Liver (tissue), 9 donors: ENCODE measurements around the gene USP49. TPM values are rescaled to one million over a fixed set of nuclear protein-coding genes. Genes with fewer than 3 reads are reported as not detected.

ENCODE experiments used
- DNase-seq: peaks from one replicate; pipeline ENCODE4 v3.0.0-alpha.2; 2017; ENCODE audit warnings: low spot score
- H3K27ac ChIP-seq, 2 donors: one replicate each; pipeline ENCODE4 v1.7.0; 2013; ENCODE audit warnings: inconsistent platforms in 2 of 2, low read length in 2 of 2, control low read depth in 1 of 2, low read depth in 1 of 2, mild to moderate bottlenecking in 1 of 2
- H3K27me3 ChIP-seq, 4 donors: one replicate each; pipeline versions ENCODE4 v1.6.1 to v1.7.0; 2013; ENCODE audit warnings: low read length in 3 of 4, inconsistent platforms in 1 of 4, mild to moderate bottlenecking in 1 of 4, moderate library complexity in 1 of 4; ENCODE audit not compliant: control insufficient read depth in 4 of 4, insufficient read depth in 4 of 4
- H3K36me3 ChIP-seq, 4 donors: one replicate each; pipeline versions ENCODE4 v1.6.1 to v1.7.0; 2013; ENCODE audit warnings: low read length in 3 of 4, mild to moderate bottlenecking in 3 of 4, low read depth in 1 of 4, moderate library complexity in 1 of 4; ENCODE audit not compliant: control insufficient read depth in 4 of 4, insufficient read depth in 3 of 4
- H3K4me1 ChIP-seq, 4 donors: one replicate each; pipeline versions ENCODE4 v1.6.1 to v1.7.0; 2013; ENCODE audit warnings: low read length in 3 of 4, mild to moderate bottlenecking in 3 of 4, moderate library complexity in 1 of 4; ENCODE audit not compliant: control insufficient read depth in 4 of 4, insufficient read depth in 4 of 4
- H3K4me3 ChIP-seq, 3 donors: one replicate each; pipeline versions ENCODE4 v1.6.1 to v1.7.0; 2013; ENCODE audit warnings: low read length in 3 of 3, control low read depth in 1 of 3, low read depth in 1 of 3, mild to moderate bottlenecking in 1 of 3
- H3K9ac ChIP-seq, 2 donors: one replicate each; pipeline ENCODE4 v1.7.0; 2013; ENCODE audit warnings: low read length in 2 of 2, mild to moderate bottlenecking in 2 of 2, moderate library complexity in 2 of 2, control low read depth in 1 of 2, low read depth in 1 of 2
- H3K9me3 ChIP-seq, 4 donors: one replicate each; pipeline versions ENCODE4 v1.6.1 to v1.7.0; 2013; ENCODE audit warnings: low read length in 3 of 4; ENCODE audit not compliant: control insufficient read depth in 4 of 4
- FOXA2 ChIP-seq: IDR thresholded peaks from 2 replicates; pipeline ENCODE4 v1.6.1; 2016; ENCODE audit warnings: antibody characterized with exemption
- GABPA ChIP-seq, 2 donors: IDR thresholded peaks in 1 of 2; conservative IDR thresholded peaks in 1 of 2; 2 replicates each; pipeline ENCODE4 v1.6.1; 2016; ENCODE audit warnings: antibody characterized with exemption in 2 of 2, mild to moderate bottlenecking in 1 of 2, moderate library complexity in 1 of 2
- HNF4A ChIP-seq, 2 donors: conservative IDR thresholded peaks; 2 replicates each; pipeline ENCODE4 v1.6.1; 2016; ENCODE audit warnings: antibody characterized with exemption in 2 of 2, mild to moderate bottlenecking in 2 of 2
- HNF4G ChIP-seq: IDR thresholded peaks from 2 replicates; pipeline ENCODE4 v1.6.1; 2016; ENCODE audit warnings: antibody characterized with exemption
- JUND ChIP-seq, 2 donors: IDR thresholded peaks; 2 replicates each; pipeline ENCODE4 v1.6.1; 2016; ENCODE audit warnings: antibody characterized with exemption in 2 of 2
- RAD21 ChIP-seq, 2 donors: IDR thresholded peaks; 2 replicates each; pipeline ENCODE4 v1.6.1; 2016; ENCODE audit warnings: antibody characterized with exemption in 2 of 2, mild to moderate bottlenecking in 2 of 2
- RXRA ChIP-seq, 2 donors: IDR thresholded peaks; 2 replicates each; pipeline ENCODE4 v1.6.1; 2017 to 2018; ENCODE audit warnings: antibody characterized with exemption in 2 of 2, mild to moderate bottlenecking in 1 of 2
- SP1 ChIP-seq: IDR thresholded peaks from 2 replicates; pipeline ENCODE4 v1.6.1; 2018; ENCODE audit warnings: antibody characterized with exemption, mild to moderate bottlenecking
- TAF1 ChIP-seq: conservative IDR thresholded peaks from 2 replicates; pipeline ENCODE4 v1.6.1; 2016; ENCODE audit warnings: antibody characterized with exemption, mild to moderate bottlenecking
- YY1 ChIP-seq: IDR thresholded peaks from 2 replicates; pipeline ENCODE4 v1.6.1; 2016; ENCODE audit warnings: antibody characterized with exemption, mild to moderate bottlenecking
- WGBS: extraction: QIAGEN DNeasy Blood & Tissue Kit; methylation state at CpG from one replicate; pipeline ENCODE4 v1.1.7; 2013; 5-methylcytosine and 5-hydroxymethylcytosine counted together
- polyA plus RNA-seq, 2 donors: library from polyadenylated mRNA; stranded (reverse) in 1 of 2; unstranded in 1 of 2; fragments of 200-250 nt in 1 of 2; fragments of >200 nt in 1 of 2; fragmentation: Nextera tagmentation in 1 of 2; extraction: Ambion mirVana in 1 of 2; gene quantifications; one replicate each; pipeline versions ENCODE4 v1.2.1 to v1.2.3, GENCODE V29; 2013 to 2015
- total RNA-seq, 2 donors: library from RNA; depleted of rRNA; stranded (reverse); fragments of >200 nt; gene quantifications; one replicate each; pipeline ENCODE4 v1.2.3, GENCODE V29; 2014
- TF ChIP-seq, protein P1 (sequence below): IDR thresholded peaks from 2 replicates; pipeline ENCODE4 v1.6.1; 2016; ENCODE audit warnings: antibody characterized with exemption, mild to moderate bottlenecking
- TF ChIP-seq, protein P2 (sequence below): IDR thresholded peaks from 2 replicates; pipeline ENCODE4 v1.6.1; 2016; ENCODE audit warnings: antibody characterized with exemption
- TF ChIP-seq, protein P3 (sequence below): IDR thresholded peaks from 2 replicates; pipeline ENCODE4 v1.6.1; 2016; ENCODE audit warnings: antibody characterized with exemption
- TF ChIP-seq, protein P4 (sequence below): fragments of 150-350 bp; IDR thresholded peaks from 2 replicates; pipeline ENCODE4 v1.5.1; 2017; ENCODE audit warnings: improper control_type of control experiment, low read depth, low read length; ENCODE audit not compliant: missing input control
- TF ChIP-seq, protein P5 (sequence below): IDR thresholded peaks from 2 replicates; pipeline ENCODE4 v1.6.1; 2016; ENCODE audit warnings: antibody characterized with exemption
- donor health status: healthy.
- donor health status: healthy.
- donor health status: healthy.
- donor health status: healthy.
- donor health status: healthy.

USP49 gene
- total and polyA plus RNA-seq, 4 donors: 0.33 to 3.4 (median 1.1) TPM

DNA sequence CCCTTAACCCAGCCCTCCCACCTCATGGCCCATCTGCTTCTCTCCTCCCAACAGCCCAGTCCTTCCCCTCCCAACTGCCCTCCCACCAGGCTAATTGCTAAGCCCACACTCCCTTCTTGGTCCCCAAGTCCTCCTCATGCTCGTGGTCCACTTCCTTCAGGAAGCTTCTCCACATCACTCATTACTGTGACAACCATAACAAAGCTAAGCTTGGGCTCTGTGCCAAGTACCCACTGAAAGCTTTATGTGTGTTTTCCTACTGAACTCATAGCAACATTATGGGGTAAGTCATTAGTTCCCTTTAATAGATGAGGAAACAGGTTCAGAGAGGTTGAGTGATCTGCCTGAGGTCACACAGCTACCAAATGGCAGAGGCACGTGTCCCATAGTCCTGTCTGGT, 131.7 kb downstream of the USP49 start:
- DNase-seq: no peak
- H3K4me3 ChIP-seq: no peak overlapping the region
- no peaks in the 10 kb centered on the region for H3K36me3 ChIP-seq
- no peaks in the 10 kb centered on the region for H3K27me3 ChIP-seq
- TF ChIP-seq, protein P1, sequence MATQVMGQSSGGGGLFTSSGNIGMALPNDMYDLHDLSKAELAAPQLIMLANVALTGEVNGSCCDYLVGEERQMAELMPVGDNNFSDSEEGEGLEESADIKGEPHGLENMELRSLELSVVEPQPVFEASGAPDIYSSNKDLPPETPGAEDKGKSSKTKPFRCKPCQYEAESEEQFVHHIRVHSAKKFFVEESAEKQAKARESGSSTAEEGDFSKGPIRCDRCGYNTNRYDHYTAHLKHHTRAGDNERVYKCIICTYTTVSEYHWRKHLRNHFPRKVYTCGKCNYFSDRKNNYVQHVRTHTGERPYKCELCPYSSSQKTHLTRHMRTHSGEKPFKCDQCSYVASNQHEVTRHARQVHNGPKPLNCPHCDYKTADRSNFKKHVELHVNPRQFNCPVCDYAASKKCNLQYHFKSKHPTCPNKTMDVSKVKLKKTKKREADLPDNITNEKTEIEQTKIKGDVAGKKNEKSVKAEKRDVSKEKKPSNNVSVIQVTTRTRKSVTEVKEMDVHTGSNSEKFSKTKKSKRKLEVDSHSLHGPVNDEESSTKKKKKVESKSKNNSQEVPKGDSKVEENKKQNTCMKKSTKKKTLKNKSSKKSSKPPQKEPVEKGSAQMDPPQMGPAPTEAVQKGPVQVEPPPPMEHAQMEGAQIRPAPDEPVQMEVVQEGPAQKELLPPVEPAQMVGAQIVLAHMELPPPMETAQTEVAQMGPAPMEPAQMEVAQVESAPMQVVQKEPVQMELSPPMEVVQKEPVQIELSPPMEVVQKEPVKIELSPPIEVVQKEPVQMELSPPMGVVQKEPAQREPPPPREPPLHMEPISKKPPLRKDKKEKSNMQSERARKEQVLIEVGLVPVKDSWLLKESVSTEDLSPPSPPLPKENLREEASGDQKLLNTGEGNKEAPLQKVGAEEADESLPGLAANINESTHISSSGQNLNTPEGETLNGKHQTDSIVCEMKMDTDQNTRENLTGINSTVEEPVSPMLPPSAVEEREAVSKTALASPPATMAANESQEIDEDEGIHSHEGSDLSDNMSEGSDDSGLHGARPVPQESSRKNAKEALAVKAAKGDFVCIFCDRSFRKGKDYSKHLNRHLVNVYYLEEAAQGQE: no peak
- no peak for TF ChIP-seq RAD21 (IDR thresholded peaks at IDR 0.05)
- TF ChIP-seq TAF1: no peak
- TF ChIP-seq GABPA (IDR thresholded peaks at IDR 0.05 in 1 of 2, conservative IDR thresholded peaks at IDR 0.05 in 1 of 2): no peak
- no peak for TF ChIP-seq HNF4G
- no peak for TF ChIP-seq YY1
- TF ChIP-seq FOXA2: no peak
- TF ChIP-seq, protein P2, sequence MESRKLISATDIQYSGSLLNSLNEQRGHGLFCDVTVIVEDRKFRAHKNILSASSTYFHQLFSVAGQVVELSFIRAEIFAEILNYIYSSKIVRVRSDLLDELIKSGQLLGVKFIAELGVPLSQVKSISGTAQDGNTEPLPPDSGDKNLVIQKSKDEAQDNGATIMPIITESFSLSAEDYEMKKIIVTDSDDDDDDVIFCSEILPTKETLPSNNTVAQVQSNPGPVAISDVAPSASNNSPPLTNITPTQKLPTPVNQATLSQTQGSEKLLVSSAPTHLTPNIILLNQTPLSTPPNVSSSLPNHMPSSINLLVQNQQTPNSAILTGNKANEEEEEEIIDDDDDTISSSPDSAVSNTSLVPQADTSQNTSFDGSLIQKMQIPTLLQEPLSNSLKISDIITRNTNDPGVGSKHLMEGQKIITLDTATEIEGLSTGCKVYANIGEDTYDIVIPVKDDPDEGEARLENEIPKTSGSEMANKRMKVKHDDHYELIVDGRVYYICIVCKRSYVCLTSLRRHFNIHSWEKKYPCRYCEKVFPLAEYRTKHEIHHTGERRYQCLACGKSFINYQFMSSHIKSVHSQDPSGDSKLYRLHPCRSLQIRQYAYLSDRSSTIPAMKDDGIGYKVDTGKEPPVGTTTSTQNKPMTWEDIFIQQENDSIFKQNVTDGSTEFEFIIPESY: no peak
- TF ChIP-seq, protein P3, sequence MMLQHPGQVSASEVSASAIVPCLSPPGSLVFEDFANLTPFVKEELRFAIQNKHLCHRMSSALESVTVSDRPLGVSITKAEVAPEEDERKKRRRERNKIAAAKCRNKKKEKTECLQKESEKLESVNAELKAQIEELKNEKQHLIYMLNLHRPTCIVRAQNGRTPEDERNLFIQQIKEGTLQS: no peak
- TF ChIP-seq RXRA (IDR thresholded peaks at IDR 0.05): no peak
- TF ChIP-seq, protein P4, sequence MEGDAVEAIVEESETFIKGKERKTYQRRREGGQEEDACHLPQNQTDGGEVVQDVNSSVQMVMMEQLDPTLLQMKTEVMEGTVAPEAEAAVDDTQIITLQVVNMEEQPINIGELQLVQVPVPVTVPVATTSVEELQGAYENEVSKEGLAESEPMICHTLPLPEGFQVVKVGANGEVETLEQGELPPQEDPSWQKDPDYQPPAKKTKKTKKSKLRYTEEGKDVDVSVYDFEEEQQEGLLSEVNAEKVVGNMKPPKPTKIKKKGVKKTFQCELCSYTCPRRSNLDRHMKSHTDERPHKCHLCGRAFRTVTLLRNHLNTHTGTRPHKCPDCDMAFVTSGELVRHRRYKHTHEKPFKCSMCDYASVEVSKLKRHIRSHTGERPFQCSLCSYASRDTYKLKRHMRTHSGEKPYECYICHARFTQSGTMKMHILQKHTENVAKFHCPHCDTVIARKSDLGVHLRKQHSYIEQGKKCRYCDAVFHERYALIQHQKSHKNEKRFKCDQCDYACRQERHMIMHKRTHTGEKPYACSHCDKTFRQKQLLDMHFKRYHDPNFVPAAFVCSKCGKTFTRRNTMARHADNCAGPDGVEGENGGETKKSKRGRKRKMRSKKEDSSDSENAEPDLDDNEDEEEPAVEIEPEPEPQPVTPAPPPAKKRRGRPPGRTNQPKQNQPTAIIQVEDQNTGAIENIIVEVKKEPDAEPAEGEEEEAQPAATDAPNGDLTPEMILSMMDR: no peak
- no peak for TF ChIP-seq HNF4A (conservative IDR thresholded peaks at IDR 0.05)
- TF ChIP-seq, protein P5, sequence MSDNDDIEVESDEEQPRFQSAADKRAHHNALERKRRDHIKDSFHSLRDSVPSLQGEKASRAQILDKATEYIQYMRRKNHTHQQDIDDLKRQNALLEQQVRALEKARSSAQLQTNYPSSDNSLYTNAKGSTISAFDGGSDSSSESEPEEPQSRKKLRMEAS: no peak
- TF ChIP-seq JUND (IDR thresholded peaks at IDR 0.05): no peak
- no peak for TF ChIP-seq SP1
- WGBS: 51% methylated on average over 2 of the region's 2 CpGs
- H3K27ac ChIP-seq: no peak overlapping the region
- no peaks in the 10 kb centered on the region for H3K4me1 ChIP-seq
- no peaks in the 10 kb centered on the region for H3K9me3 ChIP-seq
- H3K9ac ChIP-seq: no peak overlapping the region

DNA sequence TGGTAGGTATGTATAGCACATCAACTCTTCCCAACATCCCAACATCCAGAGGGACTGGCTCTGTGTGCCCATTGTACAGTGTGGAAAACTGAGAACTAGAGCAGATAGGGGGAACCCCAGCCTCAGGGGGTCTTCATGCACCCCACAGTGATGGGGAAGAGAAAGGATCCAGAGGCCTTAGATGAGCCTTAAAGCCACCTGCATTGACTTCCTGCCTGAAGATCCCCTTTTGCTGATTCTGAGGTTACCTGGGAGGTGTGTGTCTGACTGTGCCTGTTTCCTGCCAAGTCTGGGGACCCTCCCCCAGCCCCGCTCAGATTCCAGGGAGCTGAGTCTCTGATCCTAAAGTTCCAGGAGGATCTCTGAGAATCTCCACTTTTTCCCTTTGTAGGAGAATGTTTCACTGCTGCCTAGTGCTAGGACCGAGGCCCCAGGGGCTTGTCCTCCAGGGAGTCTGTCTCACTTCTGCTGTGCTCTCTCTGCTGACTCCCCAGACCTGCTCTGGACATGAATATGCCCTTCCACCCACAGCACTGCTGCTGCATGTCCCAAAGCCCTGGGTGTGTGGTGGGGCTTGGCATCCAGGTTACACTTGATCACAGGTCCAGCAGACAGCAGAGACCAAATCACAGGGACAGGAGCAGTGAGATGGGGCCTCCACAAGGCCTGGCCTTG, 135.1 kb downstream of the USP49 start:
- WGBS: 83% methylated on average over 2 of the region's 2 CpGs
- Histone ChIP-seq H3K9ac (no peak overlapping the region), H3K9me3 (no peaks in the 10 kb centered on the region), H3K4me3 (no peak overlapping the region), H3K4me1 (no peaks in the 10 kb centered on the region), H3K36me3 (no peaks in the 10 kb centered on the region), H3K27me3 (no peaks in the 10 kb centered on the region), H3K27ac (no peak overlapping the region)
- no peak for DNase-seq
- TF ChIP-seq RXRA (IDR thresholded peaks at IDR 0.05): no peak
- no peak for TF ChIP-seq RAD21 (IDR thresholded peaks at IDR 0.05)
